Measurements from ENCODE around the gene SOX13.
"Not testable (repeated sequence)": the region's sequence is repeated elsewhere in the genome, so short reads cannot be mapped to it uniquely, and the experiment has no call there.

Gene SOX13

GRCh38 chr1:204072931-204073836 is at the start of gene SOX13:
Gene SOX13, plus strand, starts transcription at chr1:204073115. Its CDS starts 39,801 bp downstream, at chr1:204112916.
- DNase-seq (ENCODE audit: low spot score): peak; percentile 21

DNA sequence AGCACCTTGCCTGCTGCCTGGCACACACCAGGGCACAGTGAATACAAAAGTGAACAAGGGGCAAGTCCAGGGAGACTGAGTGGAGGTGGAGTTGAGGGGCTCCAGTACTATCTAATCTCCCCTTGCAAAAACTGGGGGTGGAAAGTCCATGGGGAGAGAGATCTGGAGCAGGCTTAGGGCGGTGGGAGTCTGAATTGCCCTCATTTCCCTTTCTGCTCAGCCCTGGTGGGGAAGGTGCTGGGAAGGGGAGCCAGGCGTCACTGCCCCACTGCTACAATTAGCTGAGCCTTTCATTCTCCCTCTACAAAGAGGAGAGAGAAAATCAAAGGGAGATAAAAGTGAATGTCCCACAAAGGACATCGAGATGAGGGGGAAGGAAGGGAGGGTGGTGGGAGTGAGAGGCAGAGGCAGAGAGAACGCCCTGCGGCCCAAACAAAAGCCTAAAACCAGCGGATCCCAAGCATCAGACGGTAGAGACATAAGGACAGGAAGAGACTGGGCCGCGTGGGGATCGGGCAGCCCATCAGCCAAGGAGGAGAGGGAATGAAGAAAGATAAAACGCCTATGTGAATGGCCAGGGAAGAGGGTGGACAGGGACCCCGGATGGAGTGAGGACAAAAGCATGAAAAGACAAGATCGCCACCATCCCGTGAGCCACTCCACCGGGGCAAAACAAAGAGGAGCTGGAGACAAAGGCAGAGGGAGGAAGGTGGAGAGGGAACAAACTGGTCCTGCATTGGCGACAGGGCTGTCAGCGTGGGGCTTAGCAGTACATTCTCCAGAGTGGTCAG is 46.8 kb upstream of the SOX13 start:
- DNase-seq (ENCODE audit: low spot score): no peak

GRCh38 chr1:204027446-204027845 is 45.5 kb upstream of the SOX13 start:
- DNase-seq (ENCODE audit: low spot score): no peak

GRCh38 chr1:204029016-204029415 is 43.9 kb upstream of the SOX13 start:
- no peak for DNase-seq (ENCODE audit: low spot score)

- no peak for DNase-seq (ENCODE audit: low spot score)
Measured at GRCh38 chr1:204031098-204031710, 41.7 kb upstream of the SOX13 start.

DNA sequence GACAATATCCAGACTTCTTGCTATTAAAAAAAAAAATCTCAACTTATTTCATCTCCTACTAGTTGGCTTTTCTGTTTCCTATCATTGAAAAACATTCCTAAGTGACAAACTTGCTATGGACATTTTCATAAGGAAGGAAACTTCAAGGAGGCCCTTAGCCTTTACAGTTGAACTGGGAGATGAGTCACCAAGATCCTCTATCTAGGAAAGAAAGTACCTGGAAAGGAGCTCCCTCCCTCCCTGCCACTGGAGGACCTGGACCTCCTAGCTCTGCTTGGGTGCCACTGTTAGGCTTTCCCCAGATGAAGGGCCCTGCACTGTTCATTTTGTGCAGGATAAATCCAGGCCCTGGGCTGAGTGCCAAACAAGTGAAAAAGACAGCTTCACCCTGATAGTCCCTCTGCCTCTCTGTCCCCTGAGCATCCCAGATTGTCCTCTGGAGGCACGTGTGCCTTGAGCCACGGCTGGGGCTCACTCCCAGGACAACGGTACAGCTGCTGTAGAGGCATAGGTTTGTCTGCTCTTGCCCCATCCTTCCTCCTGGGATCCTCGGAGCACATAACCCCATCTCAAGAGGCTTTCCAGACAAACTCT is 40.2 kb upstream of the SOX13 start:
- no peak for DNase-seq (ENCODE audit: low spot score)

DNA sequence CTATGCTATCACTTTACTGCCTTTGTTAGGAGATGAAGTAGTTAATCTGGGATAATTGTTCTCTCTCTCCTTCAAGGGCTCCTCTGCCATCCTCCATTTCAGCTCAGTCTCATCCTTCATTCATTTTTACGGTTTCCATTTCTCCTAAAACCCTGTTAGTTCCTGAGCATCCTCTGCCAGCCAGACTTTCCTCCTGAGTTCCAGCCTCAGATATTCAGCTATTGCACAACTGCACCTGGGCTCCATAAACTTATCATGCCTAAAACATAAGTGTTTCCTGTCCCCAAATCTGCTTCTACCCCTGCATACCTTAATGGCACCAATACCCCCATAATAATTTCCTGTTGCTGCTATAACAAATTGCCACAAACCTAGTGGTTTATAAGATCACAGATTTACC is 39.6 kb upstream of the SOX13 start:
- no peak for DNase-seq (ENCODE audit: low spot score)

DNA sequence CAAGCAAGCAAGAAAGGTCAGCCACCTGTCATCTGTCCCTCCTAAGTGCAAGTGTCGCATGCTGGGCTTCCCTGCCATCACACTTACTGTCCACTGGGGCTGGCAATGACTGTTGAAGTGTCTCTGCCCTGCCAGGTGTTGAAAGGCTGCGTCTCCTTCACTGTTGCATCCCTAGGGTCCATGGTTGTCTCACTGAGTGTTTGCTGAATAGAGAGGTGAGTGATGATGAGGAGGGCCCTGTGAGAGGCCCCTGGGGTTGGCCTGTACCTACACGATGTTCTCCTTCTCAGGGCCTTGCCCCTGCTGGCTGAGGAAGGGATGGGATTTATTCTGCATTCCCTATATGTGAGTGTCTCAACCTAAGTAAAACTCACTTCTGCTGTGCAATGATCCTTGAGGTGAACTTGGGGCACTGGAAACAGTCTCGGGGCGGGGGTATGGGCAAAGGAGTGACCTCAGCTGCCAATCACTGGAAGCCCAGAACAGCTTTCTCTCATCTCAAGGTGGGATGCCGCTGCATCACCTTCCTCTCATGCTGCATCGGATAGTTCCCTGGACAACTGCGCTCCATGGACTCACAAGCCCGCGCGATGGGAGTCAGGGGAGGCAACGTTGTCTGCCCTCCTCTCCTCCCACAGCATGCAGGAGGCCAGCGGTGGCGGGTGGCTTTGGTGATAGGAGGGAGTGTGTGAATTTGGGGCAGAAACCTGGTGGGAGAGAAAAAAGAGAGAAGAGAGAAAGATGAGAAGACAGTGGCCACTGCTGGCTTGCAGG is 35.8 kb upstream of the SOX13 start:
- DNase-seq (ENCODE audit: low spot score): no peak

DNA sequence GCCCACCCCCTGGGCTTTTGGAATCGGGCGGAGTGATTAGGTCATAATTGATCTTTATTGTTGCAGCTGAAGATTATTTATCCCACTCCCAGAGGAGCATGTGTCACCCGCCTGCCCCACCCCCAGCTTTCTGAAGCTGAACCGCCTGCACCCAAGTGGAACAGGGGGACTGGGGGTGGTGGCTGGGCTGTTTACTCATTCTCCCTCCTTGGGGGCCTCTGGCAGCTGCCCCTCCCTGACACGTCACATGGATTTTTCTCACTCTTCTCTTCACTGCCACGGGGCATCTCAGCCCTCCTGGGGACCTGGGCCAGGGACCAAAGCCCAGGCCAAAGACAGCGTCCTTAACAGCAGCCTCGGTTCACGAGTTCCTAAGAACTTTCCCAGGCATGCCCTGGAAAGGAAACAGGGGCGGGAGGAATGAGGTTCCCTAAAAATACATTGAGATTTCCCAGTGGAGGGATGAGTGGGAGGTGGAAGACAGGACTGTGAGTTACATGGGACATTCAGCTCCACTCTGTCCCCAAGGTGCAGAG is 31.6 kb upstream of the SOX13 start:
- DNase-seq (ENCODE audit: low spot score): no peak

DNA sequence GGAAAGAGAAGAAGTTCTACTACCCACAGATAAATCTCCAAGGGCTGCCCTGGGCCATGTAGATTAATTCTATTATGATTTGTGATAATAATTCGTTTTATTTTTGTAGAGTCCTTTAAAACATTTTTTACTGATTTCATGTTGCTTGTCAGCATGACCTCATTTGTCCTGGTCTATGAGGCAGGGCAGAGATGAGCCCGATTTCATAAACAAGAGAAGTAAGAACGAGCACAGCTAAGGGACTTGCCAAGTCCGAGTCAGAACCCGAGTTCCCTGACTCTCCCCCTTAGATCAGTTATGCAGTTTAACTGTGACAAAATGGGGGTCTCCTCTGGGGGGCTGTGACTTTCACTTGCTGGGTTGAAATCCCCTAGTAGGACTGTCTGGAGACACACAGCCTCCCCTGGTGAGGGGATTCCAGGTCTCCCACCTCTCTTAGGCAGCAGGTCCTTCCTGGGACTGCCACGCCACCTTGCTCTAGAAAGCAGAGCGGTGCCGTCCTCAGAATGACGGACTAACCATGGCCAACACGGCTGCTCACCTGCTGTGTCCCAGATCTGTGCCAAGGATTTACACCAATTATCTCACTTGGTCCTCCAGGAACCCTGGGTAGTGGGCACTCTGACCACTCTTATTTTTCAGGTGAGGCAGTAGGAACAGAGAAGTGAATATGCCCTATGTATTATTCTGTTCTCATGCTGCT is 31.0 kb upstream of the SOX13 start:
- DNase-seq (ENCODE audit: low spot score): no peak

- no peak for DNase-seq (ENCODE audit: low spot score)
Measured at GRCh38 chr1:204042516-204042915, 30.4 kb upstream of the SOX13 start.

DNA sequence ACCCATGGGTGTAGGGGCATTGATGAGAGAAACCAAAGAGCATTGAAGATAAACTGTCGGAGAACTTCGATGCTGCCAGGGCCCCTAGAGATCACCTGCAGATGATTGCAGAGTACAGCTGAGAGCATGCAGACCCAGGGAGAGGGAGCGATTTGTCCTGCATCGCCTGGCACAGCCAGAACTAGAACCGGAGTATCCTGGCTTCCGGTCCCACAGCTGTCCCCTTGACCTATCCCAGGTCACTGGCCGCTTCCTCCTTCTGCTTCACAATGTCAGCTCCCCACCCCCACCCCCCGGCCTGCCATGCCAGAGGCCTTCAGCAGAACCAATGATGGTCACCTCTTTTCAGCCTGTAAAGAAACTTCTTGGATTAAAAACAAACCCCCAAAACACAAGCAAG is 29.2 kb upstream of the SOX13 start:
- no peak for DNase-seq (ENCODE audit: low spot score)

GRCh38 chr1:204044448-204044847 is 28.5 kb upstream of the SOX13 start:
- no peak for DNase-seq (ENCODE audit: low spot score)

GRCh38 chr1:204045430-204045829 is 27.5 kb upstream of the SOX13 start:
- DNase-seq (ENCODE audit: low spot score): no peak

- no peak for DNase-seq (ENCODE audit: low spot score)
Measured at GRCh38 chr1:204046346-204046745, 26.6 kb upstream of the SOX13 start.

DNA sequence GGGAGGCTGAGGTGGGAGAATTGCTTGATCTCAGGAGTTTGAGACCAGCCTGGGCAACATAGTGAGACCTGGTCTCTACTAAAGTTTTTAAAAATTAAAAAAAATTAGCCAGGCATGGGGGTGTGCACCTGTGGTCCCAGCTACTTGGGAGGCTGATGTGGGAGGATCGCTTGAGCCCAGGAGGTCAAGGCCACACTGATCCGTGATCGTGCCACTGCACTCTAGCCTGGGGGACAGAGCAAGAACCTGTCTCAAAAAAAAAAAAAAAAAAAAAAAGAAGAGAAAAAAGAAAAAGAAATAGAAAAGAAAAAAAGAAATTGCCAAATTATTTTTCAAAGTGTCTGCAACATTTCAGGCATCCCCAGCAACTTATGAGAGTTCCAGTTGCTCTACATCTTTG is 24.1 kb upstream of the SOX13 start:
- DNase-seq (ENCODE audit: low spot score): not testable (repeated sequence)

- no peak for DNase-seq (ENCODE audit: low spot score)
Measured at GRCh38 chr1:204051258-204051657, 21.7 kb upstream of the SOX13 start.

GRCh38 chr1:204051718-204052117 is 21.2 kb upstream of the SOX13 start:
- DNase-seq (ENCODE audit: low spot score): no peak

GRCh38 chr1:204053893-204054292 is 19.0 kb upstream of the SOX13 start:
- no peak for DNase-seq (ENCODE audit: low spot score)

DNA sequence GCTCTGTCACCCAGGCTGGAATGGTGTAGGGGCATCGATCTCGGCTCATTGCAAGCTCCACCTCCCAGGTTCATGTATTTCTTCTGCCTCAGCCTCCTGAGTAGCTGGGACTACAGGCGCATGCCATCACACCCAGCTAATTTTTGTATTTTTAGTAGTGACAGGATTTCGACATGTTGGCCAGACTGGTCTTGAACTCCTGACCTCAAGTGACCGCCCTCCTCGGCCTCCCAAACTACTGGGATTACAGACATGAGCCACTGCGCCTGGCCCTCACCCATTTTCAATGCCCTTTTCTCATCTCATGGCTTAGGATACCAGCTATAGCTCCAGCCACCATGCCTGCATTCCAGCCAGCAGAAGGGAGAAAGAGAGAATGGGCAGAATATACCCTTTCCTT is 12.9 kb upstream of the SOX13 start:
- no peak for DNase-seq (ENCODE audit: low spot score)

- DNase-seq (ENCODE audit: low spot score): no peak
Measured at GRCh38 chr1:204062106-204062505, 10.8 kb upstream of the SOX13 start.

Data from CD4-positive, alpha-beta T cell treated with Interleukin-15 for 4 hours (primary cell).